ENCODE data around the gene SCAI. TPM values are rescaled to one million over a fixed set of nuclear protein-coding genes. Genes with fewer than 3 reads are reported as not detected.
A peak's percentile ranks its signal among the peaks of the same experiment; 100 is the strongest.

SCAI gene
- total RNA-seq, 1 experiment from 2014 or later: 14.2 TPM

GRCh38 chr9:124899845-124900244, 243.5 kb downstream of the SCAI start:
- Histone ChIP-seq H3K4me3 (no peak overlapping the region), H3K4me1 (no peaks in the 10 kb centered on the region), H3K27ac (no peak overlapping the region), H3K27me3 (no peaks in the 10 kb centered on the region), H3K9me3 (replicated peaks) (no peaks in the 10 kb centered on the region), H3K36me3 (no peaks in the 10 kb centered on the region)
- no peak for DNase-seq

GRCh38 chr9:124897570-124898460, 245.5 kb downstream of the SCAI start:
- Histone ChIP-seq H3K36me3 (no peaks in the 10 kb centered on the region), H3K27me3 (no peaks in the 10 kb centered on the region), H3K4me3 (no peak overlapping the region), H3K4me1 (no peaks in the 10 kb centered on the region), H3K27ac (no peak overlapping the region), H3K9me3 (replicated peaks) (no peaks in the 10 kb centered on the region)
- peak in 1 of 2 experiments; percentile 22 for DNase-seq

GRCh38 chr9:124894741-124895170, 248.6 kb downstream of the SCAI start:
- no peaks in the 10 kb centered on the region for H3K9me3 ChIP-seq (replicated peaks)
- no peak overlapping the region for H3K27ac ChIP-seq
- H3K36me3 ChIP-seq: no peaks in the 10 kb centered on the region
- no peak overlapping the region for H3K4me3 ChIP-seq
- peak; percentile 40 to 54 for DNase-seq
- H3K27me3 ChIP-seq: no peaks in the 10 kb centered on the region
- no peaks in the 10 kb centered on the region for H3K4me1 ChIP-seq

DNA sequence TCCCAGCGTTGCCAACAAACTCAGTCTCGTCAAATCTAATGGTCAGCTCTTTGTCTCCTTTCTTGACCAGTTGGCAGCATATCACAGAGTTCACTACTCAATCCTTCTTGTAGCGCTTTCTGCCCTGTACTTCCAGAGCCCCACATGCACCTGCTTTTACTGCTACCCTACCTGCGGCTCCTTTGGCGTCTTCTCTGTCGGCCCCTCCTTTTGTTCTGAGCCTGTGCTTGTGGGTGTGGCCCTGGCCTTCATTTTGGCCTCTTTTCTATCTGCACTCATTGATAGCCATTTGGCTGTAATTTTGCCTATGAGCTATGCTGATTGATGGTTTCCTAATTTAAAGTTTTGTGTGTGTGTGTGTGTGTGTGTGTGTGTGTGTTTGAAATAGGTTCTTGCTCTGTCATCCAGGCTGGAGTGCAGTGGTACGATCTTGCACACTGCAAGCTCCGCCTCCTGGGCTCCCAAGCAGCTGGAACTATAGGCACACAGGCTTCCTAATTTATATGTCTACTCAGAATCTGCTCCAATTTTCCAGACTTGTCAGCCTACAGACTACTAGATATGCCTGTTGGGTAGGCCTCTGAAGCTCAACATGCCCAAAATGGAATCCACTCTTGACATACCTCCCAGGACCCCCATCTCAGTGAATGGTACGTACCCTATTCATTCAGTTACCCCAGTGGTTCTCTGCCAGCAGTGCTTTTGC, 249.1 kb downstream of the SCAI start:
- no peaks in the 10 kb centered on the region for H3K36me3 ChIP-seq
- H3K4me1 ChIP-seq: no peaks in the 10 kb centered on the region
- no peak overlapping the region for H3K27ac ChIP-seq
- H3K27me3 ChIP-seq: no peaks in the 10 kb centered on the region
- no peaks in the 10 kb centered on the region for H3K9me3 ChIP-seq (replicated peaks)
- DNase-seq: no peak
- H3K4me3 ChIP-seq: no peak overlapping the region

Other genes starting within 250 kb of the SCAI start
- 10.1 and 10.7 TPM in 2 replicates for gene GOLGA1, start 202.4 kb downstream of the SCAI start, total RNA-seq (2014; rRNA removed; shearing (Covaris generic))
- 55.0 and 56.8 TPM in 2 replicates for gene PPP6C, start 46.3 kb upstream of the SCAI start, total RNA-seq (2014; rRNA removed; shearing (Covaris generic))
- gene RABEPK, start 57.0 kb upstream of the SCAI start, total RNA-seq (2014; rRNA removed; shearing (Covaris generic)): 27.0 and 29.9 TPM in 2 replicates
- gene HSPA5, start 97.8 kb upstream of the SCAI start, total RNA-seq (2014; rRNA removed; shearing (Covaris generic)): 130 and 136 TPM in 2 replicates
- 66.0 and 70.8 TPM in 2 replicates for gene GAPVD1, start 118.3 kb upstream of the SCAI start, total RNA-seq (2014; rRNA removed; shearing (Covaris generic))

All from SJCRH30 (cell line).